ENCODE measurements around the gene RAB3C.
"Not testable (repeated sequence)": the region's sequence is repeated elsewhere in the genome, so short reads cannot be mapped to it uniquely, and the experiment has no call there.

RAB3C gene

DNA sequence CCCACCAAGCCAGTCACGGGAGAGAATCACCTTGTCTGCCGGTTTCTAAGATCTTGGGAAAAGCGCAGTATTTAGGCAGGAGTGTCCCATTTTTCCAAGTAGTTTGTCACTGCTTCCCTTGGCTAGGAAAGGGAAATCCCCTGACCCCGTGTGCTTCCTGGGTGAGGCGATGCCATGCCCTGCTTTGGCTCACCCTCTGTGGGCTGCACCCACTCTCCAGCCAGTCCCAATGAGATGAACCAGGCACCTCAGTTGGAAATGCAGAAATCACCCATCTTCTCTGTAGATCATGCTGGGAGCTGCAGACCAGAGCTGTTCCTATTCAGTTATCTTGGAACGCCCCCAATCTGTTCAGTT is 116.9 kb downstream of the RAB3C start:
- H3K4me3 ChIP-seq (ENCODE audit: low read length), result no peak overlapping the region
- DNase-seq (ENCODE audit: low read depth), result no peak
- TF ChIP-seq, protein P1, sequence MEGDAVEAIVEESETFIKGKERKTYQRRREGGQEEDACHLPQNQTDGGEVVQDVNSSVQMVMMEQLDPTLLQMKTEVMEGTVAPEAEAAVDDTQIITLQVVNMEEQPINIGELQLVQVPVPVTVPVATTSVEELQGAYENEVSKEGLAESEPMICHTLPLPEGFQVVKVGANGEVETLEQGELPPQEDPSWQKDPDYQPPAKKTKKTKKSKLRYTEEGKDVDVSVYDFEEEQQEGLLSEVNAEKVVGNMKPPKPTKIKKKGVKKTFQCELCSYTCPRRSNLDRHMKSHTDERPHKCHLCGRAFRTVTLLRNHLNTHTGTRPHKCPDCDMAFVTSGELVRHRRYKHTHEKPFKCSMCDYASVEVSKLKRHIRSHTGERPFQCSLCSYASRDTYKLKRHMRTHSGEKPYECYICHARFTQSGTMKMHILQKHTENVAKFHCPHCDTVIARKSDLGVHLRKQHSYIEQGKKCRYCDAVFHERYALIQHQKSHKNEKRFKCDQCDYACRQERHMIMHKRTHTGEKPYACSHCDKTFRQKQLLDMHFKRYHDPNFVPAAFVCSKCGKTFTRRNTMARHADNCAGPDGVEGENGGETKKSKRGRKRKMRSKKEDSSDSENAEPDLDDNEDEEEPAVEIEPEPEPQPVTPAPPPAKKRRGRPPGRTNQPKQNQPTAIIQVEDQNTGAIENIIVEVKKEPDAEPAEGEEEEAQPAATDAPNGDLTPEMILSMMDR (IDR thresholded peaks at IDR 0.05; ENCODE audit: insufficient read depth, low read depth, low read length, missing control alignments), result no peak

DNA sequence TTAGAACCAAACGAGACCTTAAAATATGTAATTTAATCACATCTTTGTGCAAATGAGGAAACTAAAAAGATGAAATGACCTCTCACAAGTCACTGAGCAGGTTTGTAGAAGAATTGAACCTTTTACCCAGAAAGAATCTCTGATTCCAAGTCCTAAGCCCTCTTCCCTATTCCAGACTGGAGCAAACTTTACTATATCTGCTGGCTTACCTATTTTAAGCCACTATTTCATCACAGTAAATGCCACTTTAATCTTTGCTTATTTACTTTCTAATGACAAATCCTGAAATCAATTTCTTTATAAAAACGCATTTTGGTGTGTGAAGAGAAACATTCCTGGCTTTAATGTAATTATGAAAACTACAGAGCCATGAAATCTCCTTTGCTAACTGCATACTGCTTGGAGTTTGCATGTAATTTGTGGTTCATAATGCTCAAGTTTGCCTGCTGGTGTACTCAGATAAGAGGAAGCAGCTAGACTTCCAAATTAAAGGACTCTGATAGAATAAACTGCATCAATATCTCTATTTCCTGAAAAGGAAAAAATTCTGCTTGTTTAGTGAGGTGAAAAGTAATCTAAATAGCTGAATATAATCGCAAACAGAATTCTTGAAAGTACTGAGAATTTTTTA is 121.2 kb downstream of the RAB3C start:
- TF ChIP-seq, protein P1 (IDR thresholded peaks at IDR 0.05; ENCODE audit: insufficient read depth, low read depth, low read length, missing control alignments), result no peak
- no peak overlapping the region for H3K4me3 ChIP-seq (ENCODE audit: low read length)
- DNase-seq (ENCODE audit: low read depth), result no peak

DNA sequence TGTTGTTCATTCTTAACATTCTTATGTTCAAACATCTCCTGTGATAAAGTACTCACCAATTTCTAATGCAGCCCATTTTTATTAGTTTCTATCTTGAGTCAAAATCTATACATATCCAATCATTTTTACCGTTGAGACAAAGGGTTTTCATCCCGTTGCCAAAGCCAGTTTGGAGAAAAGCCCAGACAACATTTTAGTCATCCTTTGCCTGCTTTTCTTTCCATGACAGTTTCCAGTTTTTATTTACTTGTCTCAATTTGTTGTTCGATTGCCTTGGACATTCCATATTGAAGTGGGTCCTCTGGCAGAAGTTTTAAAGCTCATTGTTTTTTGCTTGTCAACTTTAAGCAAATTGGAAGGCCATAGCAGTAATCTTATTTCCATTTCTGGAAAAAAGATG is 123.9 kb downstream of the RAB3C start:
- TF ChIP-seq, protein P1 (IDR thresholded peaks at IDR 0.05; ENCODE audit: insufficient read depth, low read depth, low read length, missing control alignments), result no peak
- no peak overlapping the region for H3K4me3 ChIP-seq (ENCODE audit: low read length)
- no peak for DNase-seq (ENCODE audit: low read depth)

DNA sequence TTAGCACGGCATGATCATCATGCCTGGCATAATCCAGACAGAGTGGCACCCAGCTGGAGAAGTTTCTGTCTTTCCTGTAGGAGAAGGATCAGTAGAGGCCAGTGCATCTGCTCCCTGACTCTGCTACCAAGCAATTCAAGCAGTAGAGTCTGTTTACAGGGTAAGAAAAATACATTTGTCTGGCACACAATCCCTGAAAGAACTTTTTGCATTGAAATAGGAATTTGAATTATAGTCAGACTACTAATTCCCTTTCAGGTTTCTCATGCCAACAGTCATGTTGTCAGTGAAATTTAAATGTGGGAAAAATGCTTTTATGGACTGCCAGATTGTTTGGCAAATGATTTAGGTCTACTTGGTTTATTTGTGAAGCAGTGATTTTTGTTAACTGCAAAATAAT is 125.6 kb downstream of the RAB3C start:
- no peak for DNase-seq (ENCODE audit: low read depth)
- H3K4me3 ChIP-seq (ENCODE audit: low read length), result no peak overlapping the region
- TF ChIP-seq, protein P1 (IDR thresholded peaks at IDR 0.05; ENCODE audit: insufficient read depth, low read depth, low read length, missing control alignments), result no peak

DNA sequence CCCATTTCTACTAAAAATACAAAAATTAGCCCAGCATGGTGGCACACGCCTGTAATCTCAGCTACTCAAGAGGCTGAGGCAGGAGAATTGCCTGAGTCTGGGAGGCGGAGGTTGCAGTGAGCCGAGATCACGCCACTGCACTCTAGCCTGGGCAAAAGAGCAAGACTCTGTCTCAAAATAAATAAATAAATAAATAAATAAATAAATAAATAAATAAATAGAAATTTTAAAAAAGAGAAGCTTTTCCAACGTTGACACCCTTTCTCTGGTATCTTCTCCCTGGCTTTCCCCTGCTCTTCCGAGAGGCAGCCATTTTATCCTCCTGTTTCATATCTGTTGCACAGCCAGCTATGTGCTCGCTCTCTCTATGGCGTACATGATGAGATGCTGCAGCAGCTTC is 127.5 kb downstream of the RAB3C start:
- H3K4me3 ChIP-seq (ENCODE audit: low read length); DNase-seq (ENCODE audit: low read depth): not testable (repeated sequence)

DNA sequence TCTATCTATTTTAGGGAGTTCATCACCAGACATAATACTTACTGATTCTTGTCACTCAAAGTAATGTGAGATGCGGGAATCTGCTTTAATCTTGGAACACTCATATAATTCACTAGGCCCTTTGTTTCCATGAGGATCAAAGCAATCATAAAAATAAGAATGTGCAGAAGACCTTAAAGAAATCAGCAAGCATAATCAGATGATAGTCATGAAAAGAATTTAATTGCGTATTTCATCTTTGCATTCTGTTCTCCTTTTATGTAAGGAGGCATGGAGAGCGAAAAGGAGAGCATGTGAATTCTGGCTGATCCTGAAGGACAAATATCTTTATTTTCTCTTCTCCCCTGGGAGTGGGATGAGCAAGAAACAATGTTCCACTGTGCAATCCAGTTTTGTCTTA is 128.0 kb downstream of the RAB3C start:
- DNase-seq (ENCODE audit: low read depth), result no peak
- TF ChIP-seq, protein P1 (IDR thresholded peaks at IDR 0.05; ENCODE audit: insufficient read depth, low read depth, low read length, missing control alignments), result no peak
- no peak overlapping the region for H3K4me3 ChIP-seq (ENCODE audit: low read length)

DNA sequence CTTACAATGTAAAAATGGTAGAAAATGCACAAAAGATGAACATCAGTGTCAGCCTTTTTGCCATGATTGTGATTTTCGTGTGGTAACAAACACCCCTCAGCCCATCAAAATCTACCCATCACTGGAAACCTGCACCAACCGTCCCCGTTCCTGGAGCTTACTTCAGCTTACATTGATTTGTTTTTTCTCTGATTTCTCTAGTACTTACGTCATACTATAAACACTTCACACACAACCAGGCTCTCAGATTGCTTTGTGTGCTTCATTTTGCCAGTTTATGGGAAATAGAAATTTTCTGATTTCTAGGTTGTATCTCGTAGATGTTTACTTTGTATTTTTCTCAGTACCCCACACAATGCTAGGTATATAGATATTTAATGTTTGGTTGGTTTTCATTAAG is 129.1 kb downstream of the RAB3C start:
- no peak for DNase-seq (ENCODE audit: low read depth)
- no peak overlapping the region for H3K4me3 ChIP-seq (ENCODE audit: low read length)

More for the DNA sequence above, 129.1 kb downstream of the RAB3C start:
- TF ChIP-seq, protein P1 (IDR thresholded peaks at IDR 0.05; ENCODE audit: insufficient read depth, low read depth, low read length, missing control alignments), result no peak

Data from epithelial cell of esophagus (primary cell).